Measurements from ENCODE around the gene MPRIP. TPM values are rescaled to one million over a fixed set of nuclear protein-coding genes. Genes with fewer than 3 reads are reported as not detected.

MPRIP gene
- total and polyA plus RNA-seq, 2 of the 13 experiments (the other 11 are each of a cell fraction or from before 2014, with no cell fraction given) = 50.2 to 52.4 TPM

GRCh38 chr17:17029938-17030337 lies 12.3 kb upstream of the MPRIP start:
- H3K4me3 ChIP-seq (replicated peaks in 1 of 3; ENCODE audit: insufficient read depth in 1 of 3, low read depth in 2 of 3, low read length in 3 of 3) = peak overlapping the region in 1 of 3 experiments; percentile 65; a peak in 1 of 6 replicates
- no TSS peak for BruUV-seq (replicated peaks)
- no peak overlapping the region for H3K27ac ChIP-seq (ENCODE audit: extremely low read length, insufficient read depth, low read length)
- H3K36me3 ChIP-seq (replicated peaks in 1 of 2; ENCODE audit: control insufficient read depth in 1 of 2, insufficient read depth in 2 of 2, low read length in 2 of 2) = no peaks in the 10 kb centered on the region
- WGBS (ENCODE audit: low lambda C conversion rate) = 24% methylated on average over 9 of the region's 9 CpGs
- H2AFZ ChIP-seq (ENCODE audit: low read length) = no peak overlapping the region
- peak overlapping the region; percentile 94 for H3K4me2 ChIP-seq (ENCODE audit: low read depth, low read length)
- ATAC-seq (0 out of 3 replicates have a peak, but pooled peaks have one; percentile 2), DNase-seq (ENCODE audit: low spot score) (no peak), FAIRE-seq (no peak)
- ChIA-PET CTCF (ENCODE audit: low intra/inter-chr PET ratio, low total read pairs) (no interaction called here), POLR2A (interaction anchor here (3.0 kb wide), 1 partner anchor 12 kb away, joined by 13 read pairs; the partner anchor contains the start of gene MPRIP)
- H3K27me3 ChIP-seq (ENCODE audit: control insufficient read depth in 1 of 2, insufficient read depth in 2 of 2, low read length in 2 of 2) = peaks cover 0 to 2% of the 10 kb centered on the region in 2 experiments; a peak in 2 of 5 replicates
- H3K4me1 ChIP-seq (ENCODE audit: insufficient read depth, low read length) = peaks cover 68% of the 10 kb centered on the region
- intact Hi-C loops (cut with micrococcal nuclease; ENCODE audit: unreplicated experiment) = no loop called here
- 0 out of 2 replicates have a peak overlapping the region, but pooled peaks have one; percentile 8 for H3K9ac ChIP-seq (ENCODE audit: insufficient read depth, low read depth, low read length)
- H3K79me2 ChIP-seq (ENCODE audit: insufficient read depth, low read length) = no peaks in the 10 kb centered on the region
- no peaks in the 10 kb centered on the region for H4K20me1 ChIP-seq (ENCODE audit: insufficient read depth, low read length)
- in situ Hi-C loops (cut with HindIII; ENCODE audit: extremely low pct_ligation_motif_present, low pct_unique_long_range_greater_than_20kb) = no loop called here
- no peaks in the 10 kb centered on the region for H3K9me3 ChIP-seq (ENCODE audit: low read length)
- no peak for TF ChIP-seq ZNF20 (CRISPR knock-in tag; IDR thresholded peaks at IDR 0.05)
- TF ChIP-seq ZNF691 (CRISPR knock-in tag; IDR thresholded peaks at IDR 0.05; ENCODE audit: borderline replicate concordance, low read depth) = 0 out of 2 replicates have a peak, but pooled peaks have one; percentile 36
- peak; percentile 33; the same call in 1 of the 2 replicates for TF ChIP-seq SAP130 (CRISPR knock-in tag; IDR thresholded peaks at IDR 0.05; ENCODE audit: low read depth)
- TF ChIP-seq ZNF883 (CRISPR knock-in tag; IDR thresholded peaks at IDR 0.05; ENCODE audit: not compliant biosample characterization) = no peak
- TF ChIP-seq PATZ1 (CRISPR knock-in tag; IDR thresholded peaks at IDR 0.05) = peak; percentile 68; the same call in 1 of the 2 replicates
- peak in 1 of 2 experiments; percentile 39; a peak in 1 of 4 replicates for TF ChIP-seq HMGXB4 (CRISPR knock-in tag; IDR thresholded peaks at IDR 0.05; ENCODE audit: borderline replicate concordance in 1 of 2, low read depth in 1 of 2)
- 0 out of 2 replicates have a peak, but pooled peaks have one; percentile 24 for TF ChIP-seq YEATS4 (CRISPR knock-in tag; IDR thresholded peaks at IDR 0.05; ENCODE audit: borderline replicate concordance)
- peak; percentile 33 for TF ChIP-seq ZNF687 (CRISPR knock-in tag; IDR thresholded peaks at IDR 0.05)
- TF ChIP-seq ZBTB43 (CRISPR knock-in tag; conservative IDR thresholded peaks at IDR 0.05) = no peak
- peak; percentile 56; the same call in 1 of the 2 replicates for TF ChIP-seq MYC (CRISPR knock-in tag; IDR thresholded peaks at IDR 0.05; ENCODE audit: borderline replicate concordance)
- TF ChIP-seq CENPBD1 (CRISPR knock-in tag; IDR thresholded peaks at IDR 0.05; ENCODE audit: borderline replicate concordance, low read depth) = no peak
